Mesodermal cell (in vitro differentiated cells): ENCODE results near the gene FAAP24.
"Not testable (repeated sequence)": the region's sequence is repeated elsewhere in the genome, so short reads cannot be mapped to it uniquely, and the experiment has no call there.

Experiments
- H3K27ac ChIP-seq: 2 replicates; pipeline ENCODE4 v1.7.0; 2013; ENCODE audit warnings: mild to moderate bottlenecking, low read depth, low read length, moderate library complexity; ENCODE audit not compliant: severe bottlenecking
- H3K36me3 ChIP-seq: 2 replicates; pipeline ENCODE4 v1.7.1; 2013; ENCODE audit warnings: mild to moderate bottlenecking, low read length, moderate library complexity; ENCODE audit not compliant: control insufficient read depth, insufficient read depth
- H3K4me1 ChIP-seq: one replicate; pipeline ENCODE4 v1.7.1; 2013; ENCODE audit warnings: mild to moderate bottlenecking, low read length; ENCODE audit not compliant: insufficient read depth, control insufficient read depth, poor library complexity, severe bottlenecking
- H3K4me3 ChIP-seq: 2 replicates; pipeline ENCODE4 v1.7.0; 2013; ENCODE audit warnings: low read length, control low read depth, mild to moderate bottlenecking; ENCODE audit not compliant: insufficient read depth, poor library complexity, severe bottlenecking; ENCODE audit errors: extremely low read depth
- H3K9me3 ChIP-seq: 2 replicates; pipeline ENCODE4 v1.7.1; 2013; ENCODE audit warnings: mild to moderate bottlenecking, low read length, moderate library complexity; ENCODE audit not compliant: control insufficient read depth
- WGBS, 2 experiments: methylation state at CpG; one replicate each; pipeline ENCODE4 v1.1.5; 2013; ENCODE audit warnings: missing lambda C conversion rate in 2 of 2; ENCODE audit not compliant: insufficient coverage in 2 of 2; 5-methylcytosine and 5-hydroxymethylcytosine counted together

Gene FAAP24

GRCh38 chr19:32998722-32999121, 26.7 kb downstream of the FAAP24 start:
- H3K36me3 ChIP-seq = peaks cover 12% of the 10 kb centered on the region
- no peaks in the 10 kb centered on the region for H3K4me1 ChIP-seq
- WGBS, 2 experiments = 90 to 96% methylated on average over 2 to 3 of the region's 3 CpGs
- H3K27ac ChIP-seq = no peak overlapping the region
- H3K4me3 ChIP-seq = no peak overlapping the region
- H3K9me3 ChIP-seq = no peaks in the 10 kb centered on the region

- H3K36me3 ChIP-seq = peaks cover 5% of the 10 kb centered on the region
- H3K27ac ChIP-seq = no peak overlapping the region
- H3K4me1 ChIP-seq = no peaks in the 10 kb centered on the region
- no peak overlapping the region for H3K4me3 ChIP-seq
- WGBS, 2 experiments = 94 to 95% methylated on average over 4 to 6 of the region's 8 CpGs
- H3K9me3 ChIP-seq = no peaks in the 10 kb centered on the region
Measured at GRCh38 chr19:33000510-33000909, 28.5 kb downstream of the FAAP24 start.

- WGBS, 2 experiments = 94 to 100% methylated on average over 3 to 4 of the region's 4 CpGs
- Histone ChIP-seq H3K4me1 (no peaks in the 10 kb centered on the region), H3K4me3 (no peak overlapping the region), H3K9me3 (no peaks in the 10 kb centered on the region), H3K27ac (no peak overlapping the region), H3K36me3 (peaks cover 8% of the 10 kb centered on the region)
Measured at GRCh38 chr19:33000910-33001309, 28.9 kb downstream of the FAAP24 start.

GRCh38 chr19:33002126-33002865, 30.3 kb downstream of the FAAP24 start:
- H3K4me3 ChIP-seq, H3K4me1 ChIP-seq, H3K9me3 ChIP-seq, H3K27ac ChIP-seq: not testable (repeated sequence)
- peaks cover 10% of the 10 kb centered on the region for H3K36me3 ChIP-seq
- WGBS, 2 experiments = 92 to 93% methylated on average over 8 to 13 of the region's 15 CpGs

GRCh38 chr19:33003424-33004024, 31.5 kb downstream of the FAAP24 start:
- 100% methylated on average over 1 to 3 of the region's 6 CpGs for WGBS, 2 experiments
- H3K27ac ChIP-seq, H3K4me1 ChIP-seq, H3K9me3 ChIP-seq, H3K4me3 ChIP-seq: not testable (repeated sequence)
- H3K36me3 ChIP-seq = peaks cover 14% of the 10 kb centered on the region

GRCh38 chr19:33005440-33005839, 33.4 kb downstream of the FAAP24 start:
- Histone ChIP-seq H3K9me3 (no peaks in the 10 kb centered on the region), H3K4me3 (no peak overlapping the region), H3K36me3 (peaks cover 15% of the 10 kb centered on the region), H3K27ac (no peak overlapping the region), H3K4me1 (no peaks in the 10 kb centered on the region)
- 62 to 70% methylated on average over 3 of the region's 5 CpGs for whole genome bisulfite sequencing, 2 experiments

GRCh38 chr19:33008738-33009137, 36.7 kb downstream of the FAAP24 start:
- 86 to 100% methylated on average over 3 of the region's 4 CpGs for WGBS, 2 experiments
- peaks cover 21% of the 10 kb centered on the region for H3K36me3 ChIP-seq
- no peaks in the 10 kb centered on the region for H3K9me3 ChIP-seq

GRCh38 chr19:33010891-33011290, 38.8 kb downstream of the FAAP24 start:
- H3K27ac ChIP-seq, H3K9me3 ChIP-seq, H3K4me1 ChIP-seq, H3K4me3 ChIP-seq: not testable (repeated sequence)
- peaks cover 16% of the 10 kb centered on the region for H3K36me3 ChIP-seq
- 89% methylated on average over 3 of the region's 4 CpGs; no CpG with 5 or more reads in 1 of the 2 experiments for WGBS, 2 experiments

More at GRCh38 chr19:33008738-33009137, 36.7 kb downstream of the FAAP24 start:
- Histone ChIP-seq H3K4me3 (no peak overlapping the region), H3K4me1 (no peaks in the 10 kb centered on the region), H3K27ac (no peak overlapping the region)

GRCh38 chr19:33022472-33023116, 50.6 kb downstream of the FAAP24 start:
- H3K27ac ChIP-seq = no peak overlapping the region
- H3K36me3 ChIP-seq = no peaks in the 10 kb centered on the region
- no peaks in the 10 kb centered on the region for H3K9me3 ChIP-seq
- H3K4me3 ChIP-seq = no peak overlapping the region
- WGBS, 2 experiments = 40 to 45% methylated on average over 5 to 9 of the region's 11 CpGs
- peaks cover 5% of the 10 kb centered on the region for H3K4me1 ChIP-seq

GRCh38 chr19:33024398-33024797, 52.4 kb downstream of the FAAP24 start:
- Histone ChIP-seq H3K4me1 (peaks cover 5% of the 10 kb centered on the region), H3K27ac (no peak overlapping the region), H3K4me3 (no peak overlapping the region), H3K9me3 (no peaks in the 10 kb centered on the region), H3K36me3 (no peaks in the 10 kb centered on the region)
- 85 to 87% methylated on average over 6 to 8 of the region's 8 CpGs for WGBS, 2 experiments
